Skin epidermis (tissue), 12 donors: Measurements from ENCODE around the gene OSBPL6.
"Not testable (repeated sequence)": the region's sequence is repeated elsewhere in the genome, so short reads cannot be mapped to it uniquely, and the experiment has no call there.

Experiments used
- H3K27ac ChIP-seq, 21 experiments: fragments of 200-600 bp; sonication (generic) in 11 of 21; one replicate each; pipeline ENCODE4 v1.5.0; 2020; ENCODE audit warnings: mild to moderate bottlenecking in 3 of 21, inconsistent platforms in 2 of 21, moderate library complexity in 2 of 21
- H3K4me3 ChIP-seq, 7 experiments: fragments of 200-600 bp; sonication (generic) in 2 of 7; one replicate each; pipeline ENCODE4 v1.5.0; 2020; ENCODE audit warnings: inconsistent platforms in 2 of 7, mild to moderate bottlenecking in 2 of 7, moderate library complexity in 1 of 7

The OSBPL6 gene

GRCh38 chr2:178415979-178416378 lies 221.7 kb downstream of the OSBPL6 start:
- Histone ChIP-seq H3K4me3 (no peak overlapping the region), H3K27ac (no peak overlapping the region)

GRCh38 chr2:178417916-178418315 lies 223.6 kb downstream of the OSBPL6 start:
- H3K27ac ChIP-seq, result no peak overlapping the region
- H3K4me3 ChIP-seq, result no peak overlapping the region

GRCh38 chr2:178418426-178418825 lies 224.1 kb downstream of the OSBPL6 start:
- Histone ChIP-seq H3K4me3 (no peak overlapping the region), H3K27ac (no peak overlapping the region)

GRCh38 chr2:178419123-178419522 lies 224.8 kb downstream of the OSBPL6 start:
- Histone ChIP-seq H3K27ac (no peak overlapping the region), H3K4me3 (no peak overlapping the region)

GRCh38 chr2:178420463-178420999 lies 226.2 kb downstream of the OSBPL6 start:
- Histone ChIP-seq H3K4me3 (no peak overlapping the region), H3K27ac (no peak overlapping the region)

GRCh38 chr2:178422097-178422496 lies 227.8 kb downstream of the OSBPL6 start:
- H3K4me3 ChIP-seq, result no peak overlapping the region
- H3K27ac ChIP-seq, result no peak overlapping the region

GRCh38 chr2:178423746-178424145 lies 229.4 kb downstream of the OSBPL6 start:
- not testable (repeated sequence) for H3K27ac ChIP-seq, H3K4me3 ChIP-seq

GRCh38 chr2:178425255-178425827 lies 231.0 kb downstream of the OSBPL6 start:
- Histone ChIP-seq H3K4me3 (no peak overlapping the region), H3K27ac (no peak overlapping the region)

- H3K27ac ChIP-seq, result no peak overlapping the region
- H3K4me3 ChIP-seq, result no peak overlapping the region
These were observed 232.1 kb downstream of the OSBPL6 start for GRCh38 chr2:178426388-178426787.

GRCh38 chr2:178427458-178427857 lies 233.1 kb downstream of the OSBPL6 start:
- no peak overlapping the region for H3K4me3 ChIP-seq
- no peak overlapping the region for H3K27ac ChIP-seq

- no peak overlapping the region for H3K4me3 ChIP-seq
- no peak overlapping the region for H3K27ac ChIP-seq
These were observed 234.1 kb downstream of the OSBPL6 start for GRCh38 chr2:178428396-178428806.

- H3K4me3 ChIP-seq, result no peak overlapping the region
- no peak overlapping the region for H3K27ac ChIP-seq
These were observed 235.0 kb downstream of the OSBPL6 start for GRCh38 chr2:178429336-178429735.

GRCh38 chr2:178436662-178437061 lies 242.3 kb downstream of the OSBPL6 start:
- Histone ChIP-seq H3K4me3 (no peak overlapping the region), H3K27ac (no peak overlapping the region)

- Histone ChIP-seq H3K4me3 (no peak overlapping the region), H3K27ac (no peak overlapping the region)
These were observed 247.1 kb downstream of the OSBPL6 start for GRCh38 chr2:178441426-178441825.

- H3K4me3 ChIP-seq, result peak overlapping the region in 2 of 7 experiments; percentile 78 to 80
- peak overlapping the region in 5 of 21 experiments; percentile 17 to 98 (median 97) for H3K27ac ChIP-seq
These were observed 254.8 kb downstream of the OSBPL6 start for GRCh38 chr2:178448968-178449661.

- H3K27ac ChIP-seq, result peak overlapping the region; percentile 14 to 99 (median 98)
- peak overlapping the region; percentile 73 to 95 (median 86) for H3K4me3 ChIP-seq
These were observed 255.6 kb downstream of the OSBPL6 start for GRCh38 chr2:178449700-178450523.

GRCh38 chr2:178450524-178450773 lies 256.1 kb downstream of the OSBPL6 start:
- Histone ChIP-seq H3K27ac (peak overlapping the region; percentile 14 to 99 (median 98)), H3K4me3 (peak overlapping the region; percentile 73 to 95 (median 86))

GRCh38 chr2:178450774-178451525 lies 256.6 kb downstream of the OSBPL6 start, which contains the start of the genes PJVK and PRKRA:
TSS of gene PJVK (plus strand) at chr2:178451378. CDS start at chr2:178453410, 2,032 bp downstream.
TSS of gene PRKRA (minus strand) at chr2:178451175. CDS start at chr2:178451030, 145 bp downstream.
- Histone ChIP-seq H3K4me3 (peak within 1 kb of the TSS; percentile 73 to 95 (median 86)), H3K27ac (peak within 1 kb of the TSS; percentile 79 to 99 (median 98))

GRCh38 chr2:178452334-178452733 lies 258.0 kb downstream of the OSBPL6 start:
- Histone ChIP-seq H3K4me3 (peak overlapping the region in 1 of 7 experiments; percentile 80), H3K27ac (peak overlapping the region in 6 of 21 experiments; percentile 97 to 99 (median 99))
